Amniotic stem cell (primary cell): ENCODE data around the gene IST1.

Experiments used
- DNase-seq: peaks from one replicate; lab custom pipeline; 2025; lab: John Stamatoyannopoulos, UW

IST1 gene

GRCh38 chr16:71919035-71919434 lies 23.7 kb downstream of the IST1 start:
- DNase-seq = no peak

- no peak for DNase-seq
Observed at GRCh38 chr16:71920658-71921057, 25.3 kb downstream of the IST1 start.

GRCh38 chr16:71923941-71924690 lies 28.8 kb downstream of the IST1 start:
- no peak for DNase-seq

GRCh38 chr16:71924710-71925109 lies 29.4 kb downstream of the IST1 start:
- DNase-seq = no peak

GRCh38 chr16:71927383-71927782 lies 32.1 kb downstream of the IST1 start:
- DNase-seq = peak; percentile 57

GRCh38 chr16:71927787-71928186 lies 32.5 kb downstream of the IST1 start:
- no peak for DNase-seq

GRCh38 chr16:71929048-71929447 lies 33.7 kb downstream of the IST1 start:
- DNase-seq = peak; percentile 44

- DNase-seq = no peak
Observed at GRCh38 chr16:71930013-71930563, 34.8 kb downstream of the IST1 start.

GRCh38 chr16:71931001-71931400 lies 35.7 kb downstream of the IST1 start:
- DNase-seq = no peak

- no peak for DNase-seq
Observed at GRCh38 chr16:71931599-71931998, 36.3 kb downstream of the IST1 start.

- no peak for DNase-seq
Observed at GRCh38 chr16:71933017-71933416, 37.7 kb downstream of the IST1 start.

- no peak for DNase-seq
Observed at GRCh38 chr16:71933913-71934695, 38.8 kb downstream of the IST1 start.

GRCh38 chr16:71937868-71938510 lies 42.7 kb downstream of the IST1 start:
- no peak for DNase-seq

- DNase-seq = no peak
Observed at GRCh38 chr16:71943887-71944286, 48.6 kb downstream of the IST1 start.

- DNase-seq = no peak
Observed at GRCh38 chr16:71945616-71946015, 50.3 kb downstream of the IST1 start.

GRCh38 chr16:71952825-71953224 lies 57.5 kb downstream of the IST1 start:
- no peak for DNase-seq

GRCh38 chr16:71954180-71954579 lies 58.8 kb downstream of the IST1 start:
- DNase-seq = no peak

- no peak for DNase-seq
Observed at GRCh38 chr16:71954699-71955195, 59.4 kb downstream of the IST1 start.

- no peak for DNase-seq
Observed at GRCh38 chr16:71956486-71956885, 61.2 kb downstream of the IST1 start.

- DNase-seq = peak; percentile 79
Observed at GRCh38 chr16:71961066-71962039, 66.0 kb downstream of the IST1 start.
